ENCODE data around the gene SRMS. TPM values are rescaled to one million over a fixed set of nuclear protein-coding genes. Genes with fewer than 3 reads are reported as not detected.

Gene SRMS
- total RNA-seq, 1 experiment from 2014 or later = 0.22 TPM

DNA sequence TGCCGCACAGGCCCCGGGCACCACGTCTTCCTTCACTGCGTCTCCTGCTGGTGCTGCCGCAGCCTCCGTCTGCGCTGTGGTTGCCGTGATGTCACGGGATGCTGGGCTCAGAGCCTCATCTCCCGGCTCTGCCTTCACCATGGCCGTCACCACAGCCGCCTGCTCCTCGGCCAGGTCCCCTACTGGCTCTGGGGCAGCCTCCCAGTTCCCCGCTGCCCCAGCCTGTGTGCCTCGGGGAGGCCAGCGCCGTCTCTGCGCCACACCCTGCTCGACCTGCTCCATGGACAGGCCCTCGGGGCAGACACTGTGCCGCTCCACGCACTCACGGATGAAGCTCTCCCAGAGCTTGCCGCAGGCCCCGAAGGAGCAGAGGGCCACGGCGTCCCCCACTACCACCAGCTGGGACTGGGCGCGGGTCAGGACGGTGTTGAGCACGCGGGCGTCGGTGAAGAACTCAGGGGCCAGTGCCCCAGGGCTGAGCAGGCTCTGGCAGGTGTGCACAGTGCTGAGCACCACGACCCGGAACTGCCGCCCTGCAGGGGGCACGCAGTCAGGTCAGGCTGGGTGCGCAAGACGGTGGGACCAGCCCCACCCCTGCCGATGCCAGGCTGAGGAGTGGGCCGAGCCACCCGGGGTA, 18.3 kb upstream of the SRMS start:
- ChIA-PET POLR2A (ENCODE audit: unreplicated experiment) (interaction anchor here (0.6 kb wide), 1 partner anchor 8 kb away, joined by 4 read pairs; the partner anchor contains the start of gene HELZ2), CTCF (no interaction called here)
- Histone ChIP-seq H3K4me2 (ENCODE audit: low read length) (no peak overlapping the region), H3K9ac (ENCODE audit: low read length) (no peak overlapping the region), H3F3A (ENCODE audit: low read length, unreplicated experiment) (no peaks in the 10 kb centered on the region), H3K9me2 (replicated peaks; ENCODE audit: low read length) (no peaks in the 10 kb centered on the region), H3K79me2 (ENCODE audit: low read length) (no peaks in the 10 kb centered on the region), H3K36me3 (ENCODE audit: low read depth, low read length) (no peaks in the 10 kb centered on the region), H3K4me1 (ENCODE audit: insufficient read depth, low read length) (no peaks in the 10 kb centered on the region), H3K4me3 (ENCODE audit: low read length) (no peak overlapping the region), H3K27ac (ENCODE audit: low read length) (no peak overlapping the region), H3K9me3 (ENCODE audit: low read length) (no peaks in the 10 kb centered on the region), H3K27me3 (ENCODE audit: low read length) (no peaks in the 10 kb centered on the region), H4K20me1 (ENCODE audit: low read length) (no peaks in the 10 kb centered on the region), H2AFZ (ENCODE audit: low read length) (no peak overlapping the region)
- intact Hi-C loops (cut with micrococcal nuclease) = no loop called here
- TF ChIP-seq, protein P1, sequence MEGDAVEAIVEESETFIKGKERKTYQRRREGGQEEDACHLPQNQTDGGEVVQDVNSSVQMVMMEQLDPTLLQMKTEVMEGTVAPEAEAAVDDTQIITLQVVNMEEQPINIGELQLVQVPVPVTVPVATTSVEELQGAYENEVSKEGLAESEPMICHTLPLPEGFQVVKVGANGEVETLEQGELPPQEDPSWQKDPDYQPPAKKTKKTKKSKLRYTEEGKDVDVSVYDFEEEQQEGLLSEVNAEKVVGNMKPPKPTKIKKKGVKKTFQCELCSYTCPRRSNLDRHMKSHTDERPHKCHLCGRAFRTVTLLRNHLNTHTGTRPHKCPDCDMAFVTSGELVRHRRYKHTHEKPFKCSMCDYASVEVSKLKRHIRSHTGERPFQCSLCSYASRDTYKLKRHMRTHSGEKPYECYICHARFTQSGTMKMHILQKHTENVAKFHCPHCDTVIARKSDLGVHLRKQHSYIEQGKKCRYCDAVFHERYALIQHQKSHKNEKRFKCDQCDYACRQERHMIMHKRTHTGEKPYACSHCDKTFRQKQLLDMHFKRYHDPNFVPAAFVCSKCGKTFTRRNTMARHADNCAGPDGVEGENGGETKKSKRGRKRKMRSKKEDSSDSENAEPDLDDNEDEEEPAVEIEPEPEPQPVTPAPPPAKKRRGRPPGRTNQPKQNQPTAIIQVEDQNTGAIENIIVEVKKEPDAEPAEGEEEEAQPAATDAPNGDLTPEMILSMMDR (conservative IDR thresholded peaks at IDR 0.05; ENCODE audit: low read depth, low read length) = no peak
- no peak for TF ChIP-seq EZH2phosphoT487 (IDR thresholded peaks at IDR 0.05; ENCODE audit: borderline replicate concordance, low read length)
- TF ChIP-seq EZH2 (IDR thresholded peaks at IDR 0.05; ENCODE audit: low read length, unreplicated experiment) = no peak
- no TSS peak for BruUV-seq (replicated peaks)
- DNase-seq = no peak
- ATAC-seq = no peak

DNA sequence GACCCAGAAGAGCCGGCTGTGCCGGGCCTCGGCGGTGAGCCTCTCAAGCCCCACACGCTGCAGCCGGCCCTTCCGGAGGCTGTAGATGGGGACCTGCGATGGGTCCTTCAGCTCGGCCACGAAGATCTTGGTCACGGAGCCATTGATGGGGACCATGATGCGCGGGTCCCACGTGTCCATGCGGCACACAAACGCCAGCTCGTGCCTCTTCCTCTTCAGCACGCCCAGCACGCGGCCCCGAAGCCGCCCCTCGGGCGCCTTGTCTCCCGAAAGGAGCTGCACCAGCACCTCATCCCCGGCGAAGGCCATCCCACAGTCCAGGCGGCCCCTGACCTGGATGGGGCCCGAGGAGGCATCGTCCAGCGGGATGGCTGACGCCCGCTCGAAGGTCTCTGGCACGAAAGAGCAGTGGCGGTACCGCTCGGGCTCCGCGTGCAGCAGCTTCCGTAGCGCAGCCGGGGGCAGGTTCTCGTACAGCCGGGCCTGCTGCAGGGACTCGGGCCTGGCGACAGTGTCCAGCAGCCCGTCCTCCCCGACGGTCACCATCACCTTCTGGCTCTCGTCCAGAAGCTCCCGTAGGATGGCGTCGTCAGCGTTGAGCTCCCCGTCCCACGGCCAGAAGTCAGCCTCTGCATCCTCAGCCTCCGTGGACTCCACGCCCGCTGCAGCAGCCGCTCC, 17.6 kb upstream of the SRMS start:
- Histone ChIP-seq H2AFZ (ENCODE audit: low read length) (no peak overlapping the region), H3K4me1 (ENCODE audit: insufficient read depth, low read length) (no peaks in the 10 kb centered on the region), H3K27ac (ENCODE audit: low read length) (no peak overlapping the region), H3K9ac (ENCODE audit: low read length) (no peak overlapping the region), H3K4me2 (ENCODE audit: low read length) (no peak overlapping the region), H3K27me3 (ENCODE audit: low read length) (no peaks in the 10 kb centered on the region), H3K79me2 (ENCODE audit: low read length) (no peaks in the 10 kb centered on the region), H3K9me3 (ENCODE audit: low read length) (no peaks in the 10 kb centered on the region), H3K9me2 (replicated peaks; ENCODE audit: low read length) (no peaks in the 10 kb centered on the region), H3K4me3 (ENCODE audit: low read length) (no peak overlapping the region), H4K20me1 (ENCODE audit: low read length) (no peaks in the 10 kb centered on the region), H3F3A (ENCODE audit: low read length, unreplicated experiment) (no peaks in the 10 kb centered on the region), H3K36me3 (ENCODE audit: low read depth, low read length) (peaks cover 3% of the 10 kb centered on the region; the same call in 1 of the 2 replicates)
- intact Hi-C loops (cut with micrococcal nuclease) = no loop called here
- ATAC-seq = no peak
- TF ChIP-seq, protein P1 (conservative IDR thresholded peaks at IDR 0.05; ENCODE audit: low read depth, low read length) = no peak
- TF ChIP-seq EZH2 (IDR thresholded peaks at IDR 0.05; ENCODE audit: low read length, unreplicated experiment) (no peak), EZH2phosphoT487 (IDR thresholded peaks at IDR 0.05; ENCODE audit: borderline replicate concordance, low read length) (no peak)
- no TSS peak for BruUV-seq (replicated peaks)
- POLR2A ChIA-PET (ENCODE audit: unreplicated experiment) = interaction anchor here (0.6 kb wide), 1 partner anchor 9 kb away, joined by 4 read pairs; the partner anchor contains the start of gene HELZ2
- CTCF ChIA-PET = no interaction called here
- DNase-seq = no peak

Measured in PC-3 (cell line).